ENCODE measurements around the gene CCN6.

CCN6 gene

DNA sequence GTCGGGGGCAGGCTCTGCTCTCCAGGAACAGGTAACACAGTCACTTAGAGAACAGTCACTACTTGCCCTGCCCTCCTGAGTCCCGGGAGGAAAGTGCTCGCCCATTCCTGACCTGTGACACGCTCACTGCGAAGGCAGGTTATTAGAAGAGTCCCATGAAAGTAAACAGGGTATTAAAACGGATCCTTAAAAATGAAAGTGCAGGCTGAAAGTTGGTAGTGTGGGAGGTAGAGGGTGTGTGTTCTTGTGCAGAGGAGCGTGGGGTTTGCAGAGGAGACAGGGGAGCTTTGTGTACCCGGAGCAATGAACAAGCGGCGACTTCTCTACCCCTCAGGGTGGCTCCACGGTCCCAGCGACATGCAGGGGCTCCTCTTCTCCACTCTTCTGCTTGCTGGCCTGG lies at the start of gene CCN6:
Gene CCN6 (plus strand): TSS at position 104 of the 400 bp plus-strand sequence. CDS start 254 bp downstream, at position 358.
- no peak for DNase-seq

DNA sequence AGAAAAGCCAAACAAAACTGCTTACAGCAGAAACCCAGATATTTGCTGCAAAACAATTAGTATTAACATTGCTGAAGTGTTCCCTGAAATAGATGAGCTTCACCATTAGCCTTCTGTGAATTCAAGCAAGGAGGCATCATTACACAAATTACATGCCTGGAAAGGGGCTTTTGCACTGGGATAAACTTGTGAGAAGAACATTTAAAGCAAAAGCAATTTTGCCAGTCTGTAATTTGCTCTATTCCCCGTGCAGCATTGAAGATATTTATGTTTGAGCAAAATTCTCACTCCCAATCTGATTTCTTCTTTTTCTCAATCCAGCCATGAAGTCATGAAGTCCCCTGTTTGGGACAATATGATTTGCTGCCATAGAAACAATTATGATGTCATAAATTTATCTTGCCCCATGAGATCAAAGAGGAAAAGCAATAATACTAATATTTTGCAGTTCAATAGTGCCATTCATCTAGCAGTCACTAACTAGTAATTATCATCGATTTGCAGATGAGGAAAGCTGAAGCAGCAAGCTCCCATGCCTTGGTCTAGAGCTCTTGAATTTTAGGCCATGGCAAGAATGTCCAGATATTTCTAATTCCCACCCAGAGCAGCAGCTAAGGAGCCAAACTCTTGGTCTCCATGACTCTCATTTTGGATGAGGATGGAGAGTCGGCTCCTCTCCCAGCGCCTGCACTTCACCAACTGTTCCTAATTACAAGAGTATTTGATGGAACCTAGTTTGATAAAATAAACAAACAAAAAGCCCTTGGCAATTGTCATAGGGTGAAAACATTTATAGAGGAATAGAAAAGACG lies 49.5 kb upstream of the CCN6 start:
- DNase-seq, result no peak

DNA sequence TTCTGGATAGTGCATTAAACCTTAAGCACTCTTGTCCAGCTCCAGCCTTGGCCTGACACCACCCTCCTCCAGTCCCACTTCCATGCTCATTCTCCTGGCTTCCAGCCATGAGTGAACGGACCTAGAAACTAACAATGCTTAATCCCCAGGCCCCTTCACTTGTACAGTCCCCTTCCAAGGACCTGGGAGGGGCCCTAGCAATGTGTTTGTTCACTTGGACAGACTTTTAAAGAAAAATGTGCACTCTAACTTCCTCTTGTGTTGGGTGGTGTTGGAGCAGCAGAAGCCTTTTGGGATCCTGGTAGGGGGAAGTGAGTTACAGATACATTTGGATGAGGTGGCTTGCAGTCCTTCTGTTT lies 48.9 kb upstream of the CCN6 start:
- DNase-seq, result no peak

DNA sequence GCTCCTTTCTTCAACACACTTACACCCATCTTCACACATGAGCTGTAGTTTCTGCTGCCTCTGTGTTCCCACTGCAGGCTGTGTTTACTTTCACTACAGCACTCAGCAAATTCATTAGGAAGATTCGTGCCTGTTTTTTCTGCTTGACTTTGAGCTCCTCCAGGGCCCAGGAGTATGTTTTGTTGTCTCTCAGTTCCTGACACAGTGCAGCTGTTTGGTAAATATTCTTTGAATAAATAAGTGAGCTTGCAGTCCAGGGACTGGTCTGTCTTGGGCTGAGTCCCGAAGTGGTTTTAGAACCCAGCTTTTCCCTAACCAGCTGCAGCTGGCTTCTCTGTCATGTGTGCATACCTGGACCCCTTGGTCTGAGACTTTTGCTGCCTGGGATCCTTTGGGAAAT lies 46.6 kb upstream of the CCN6 start:
- no peak for DNase-seq

- DNase-seq, result peak in 1 of 14 donors; percentile 46
These were observed 46.1 kb upstream of the CCN6 start for GRCh38 chr6:112007805-112008204.

DNA sequence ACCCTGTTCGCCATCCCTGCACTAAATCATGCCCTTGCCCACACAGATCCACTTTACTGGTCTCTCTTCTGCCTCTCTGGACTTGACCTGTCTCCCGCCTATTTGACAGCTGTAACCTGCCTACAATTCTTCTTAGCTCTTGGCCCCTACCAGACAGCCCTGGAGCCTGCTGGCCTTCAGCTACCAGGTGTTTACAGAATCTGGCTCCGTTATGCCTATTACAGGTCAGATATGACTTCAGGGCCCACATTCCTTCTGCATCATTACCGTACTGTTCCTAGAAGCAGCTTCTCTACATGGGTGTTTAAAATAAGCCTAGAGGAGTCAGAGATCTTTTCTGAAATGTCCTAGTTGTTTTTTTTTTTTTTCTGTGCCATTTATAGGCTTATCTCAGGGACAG lies 45.4 kb upstream of the CCN6 start:
- no peak for DNase-seq

DNA sequence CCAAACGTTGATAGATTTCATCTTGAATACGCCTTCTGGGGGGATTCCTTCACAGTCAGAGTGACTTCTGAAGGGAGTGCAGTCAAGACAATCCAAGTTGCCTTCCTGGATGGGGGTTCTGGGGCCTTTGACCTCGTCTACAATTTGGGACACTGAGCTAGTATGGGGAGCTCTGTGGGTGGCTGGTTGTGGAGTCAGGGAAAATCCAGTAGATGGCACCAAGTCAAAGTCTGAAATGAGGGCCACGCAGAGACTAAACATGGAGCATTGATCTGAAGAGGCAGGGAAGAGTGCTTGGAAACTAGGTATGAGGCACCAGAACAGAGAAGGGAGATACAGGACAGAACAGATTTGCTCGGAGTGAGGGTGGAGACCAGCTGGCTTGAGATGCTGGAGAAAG lies 43.6 kb upstream of the CCN6 start:
- no peak for DNase-seq

DNA sequence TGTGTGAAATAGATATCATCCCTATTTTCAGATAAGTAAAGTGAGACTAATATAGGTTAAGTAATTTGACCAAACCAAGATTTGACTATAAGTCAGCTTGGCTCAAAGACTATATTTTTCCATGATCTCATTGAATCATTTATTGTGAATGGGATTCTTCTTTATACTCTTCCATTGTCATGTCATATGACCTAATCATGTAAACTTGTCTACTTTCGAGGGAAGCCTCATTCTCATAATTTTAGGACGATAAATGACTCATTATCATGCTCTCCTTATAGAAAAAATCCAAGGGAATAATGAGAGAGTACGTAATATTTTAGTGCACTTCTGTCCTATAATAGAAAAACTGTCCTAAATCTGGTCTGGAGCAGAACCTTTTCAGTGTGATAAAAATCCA lies 40.9 kb upstream of the CCN6 start:
- DNase-seq, result no peak

GRCh38 chr6:112014483-112014882 lies 39.4 kb upstream of the CCN6 start:
- DNase-seq, result no peak

- DNase-seq, result no peak
These were observed 38.2 kb upstream of the CCN6 start for GRCh38 chr6:112015725-112016124.

DNA sequence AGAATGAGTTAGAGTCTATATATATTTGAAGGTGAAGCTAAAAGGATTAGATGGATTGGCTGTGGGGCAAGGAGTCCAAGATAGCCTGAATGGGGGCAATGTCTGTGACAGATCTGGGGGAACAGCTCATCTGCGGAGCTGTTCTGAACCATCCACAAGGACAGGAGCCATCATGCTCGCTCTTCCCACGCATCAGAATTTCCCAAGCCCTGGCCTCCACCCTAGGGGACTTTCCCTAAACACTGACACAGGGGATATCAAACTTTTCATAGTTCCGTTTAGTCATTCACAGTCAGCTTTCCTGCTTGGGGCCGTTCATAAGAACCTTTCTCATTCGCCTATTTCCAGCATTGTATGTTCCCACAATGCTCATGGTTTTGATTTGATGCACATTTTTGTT lies 37.6 kb upstream of the CCN6 start:
- DNase-seq, result no peak

GRCh38 chr6:112017169-112017568 lies 36.7 kb upstream of the CCN6 start:
- no peak for DNase-seq

DNA sequence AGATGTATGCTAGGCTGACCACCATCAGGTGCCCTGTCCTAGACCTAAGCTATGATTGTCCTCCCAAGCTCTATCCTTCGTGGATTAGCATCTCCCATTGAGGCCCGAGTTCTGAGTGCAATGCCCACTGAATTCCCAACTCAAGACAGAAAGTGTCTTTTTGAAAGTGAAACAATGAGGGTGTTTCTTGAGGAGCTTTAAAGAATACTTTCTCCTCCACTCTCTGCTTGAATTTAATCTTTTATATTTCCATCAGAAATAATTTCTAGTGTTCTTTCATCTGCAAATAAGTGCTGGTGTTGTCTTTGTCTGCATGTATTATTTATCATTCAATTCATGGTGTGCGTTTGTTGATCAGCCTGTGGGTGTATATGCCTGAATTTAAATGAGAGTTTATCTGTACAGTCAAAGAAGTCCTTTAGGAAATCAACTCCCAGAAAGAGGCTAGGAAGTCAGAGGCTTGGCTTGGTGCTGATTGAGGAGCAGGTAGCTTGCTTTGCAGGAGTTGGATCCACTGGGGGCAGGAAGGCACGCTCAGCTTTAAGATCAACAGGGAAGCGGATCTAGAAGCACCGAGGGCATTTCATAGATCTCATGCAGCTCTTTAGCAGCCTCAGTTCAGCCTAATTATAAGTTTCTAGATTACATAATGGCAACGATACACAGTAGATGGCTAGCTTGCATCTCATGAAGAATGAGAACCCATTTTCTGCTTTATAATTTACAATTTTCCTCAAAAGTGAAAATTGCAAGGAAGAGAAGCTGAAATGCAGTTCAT lies 36.0 kb upstream of the CCN6 start:
- peak in 1 of 14 donors; percentile 3 for DNase-seq

DNA sequence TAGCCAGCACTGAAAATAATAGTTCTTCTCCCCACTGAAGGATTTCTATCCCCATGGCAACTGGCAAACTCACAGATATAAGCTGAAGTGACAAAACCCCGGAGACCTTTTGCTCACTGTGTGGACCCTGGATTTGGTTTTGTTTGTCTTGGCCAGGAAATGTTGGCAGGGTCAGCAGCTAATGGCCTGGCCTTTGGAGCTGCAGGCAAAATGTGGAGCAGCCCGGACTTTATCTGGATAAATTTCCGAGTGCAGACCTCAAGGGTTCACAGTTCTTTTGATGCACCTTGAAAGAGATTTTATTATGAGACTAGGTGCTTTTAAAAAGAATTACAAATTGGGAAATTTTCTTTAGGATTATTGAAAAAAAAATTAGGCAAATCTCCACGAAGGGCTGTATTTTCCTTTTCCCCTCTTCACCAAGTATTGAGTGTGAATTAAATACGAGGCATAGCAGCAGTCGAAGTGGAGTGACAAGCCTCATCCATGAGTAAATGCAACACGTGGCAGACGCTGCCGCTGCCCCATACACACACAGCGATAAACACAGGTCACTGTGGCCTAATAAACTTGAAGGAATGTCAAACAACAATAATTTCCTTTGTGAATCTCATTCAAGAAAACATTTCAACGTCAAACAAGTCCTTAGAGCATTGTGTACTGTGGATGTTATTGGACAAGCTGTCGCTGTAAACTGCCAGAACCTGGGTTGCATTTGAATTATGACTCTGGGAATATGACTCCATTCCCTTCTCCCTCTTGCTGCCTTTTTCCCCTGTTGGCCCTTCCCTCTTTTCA lies 35.1 kb upstream of the CCN6 start:
- DNase-seq, result peak in 2 of 14 donors; percentile 4 to 5

- no peak for DNase-seq
These were observed 34.3 kb upstream of the CCN6 start for GRCh38 chr6:112019589-112019988.

DNA sequence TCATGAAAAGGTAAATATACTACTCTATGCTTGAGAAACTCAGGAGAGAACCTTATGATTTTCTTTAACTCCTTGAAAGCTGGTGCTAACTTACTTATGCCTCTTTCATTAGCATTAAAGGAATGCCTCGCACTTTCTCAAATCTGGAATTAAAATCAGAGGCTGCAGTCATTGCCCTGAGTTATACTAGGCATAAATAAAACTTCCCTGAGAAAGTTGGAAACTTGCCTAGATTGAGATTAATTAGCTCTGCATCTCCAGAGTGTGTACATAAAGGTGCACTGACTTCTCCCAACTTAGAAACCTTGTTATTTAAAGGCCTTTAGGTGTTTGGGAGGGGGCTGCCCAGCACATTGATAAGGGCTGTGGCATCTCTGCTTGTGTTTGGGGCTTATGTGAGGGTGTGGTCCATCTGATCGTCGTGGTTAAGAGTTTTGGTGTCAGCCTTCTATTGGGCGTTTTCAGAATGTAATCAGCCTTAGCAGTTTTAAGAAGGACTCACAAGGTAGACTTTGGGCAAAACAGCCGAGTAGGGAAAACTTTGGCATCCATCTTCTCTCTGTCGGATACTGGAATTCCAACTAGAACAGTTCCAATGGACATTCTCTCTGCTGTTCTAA lies 32.1 kb upstream of the CCN6 start:
- DNase-seq, result no peak

GRCh38 chr6:112022749-112023148 lies 31.2 kb upstream of the CCN6 start:
- DNase-seq, result no peak

- DNase-seq, result no peak
These were observed 29.4 kb upstream of the CCN6 start for GRCh38 chr6:112024464-112024863.

DNA sequence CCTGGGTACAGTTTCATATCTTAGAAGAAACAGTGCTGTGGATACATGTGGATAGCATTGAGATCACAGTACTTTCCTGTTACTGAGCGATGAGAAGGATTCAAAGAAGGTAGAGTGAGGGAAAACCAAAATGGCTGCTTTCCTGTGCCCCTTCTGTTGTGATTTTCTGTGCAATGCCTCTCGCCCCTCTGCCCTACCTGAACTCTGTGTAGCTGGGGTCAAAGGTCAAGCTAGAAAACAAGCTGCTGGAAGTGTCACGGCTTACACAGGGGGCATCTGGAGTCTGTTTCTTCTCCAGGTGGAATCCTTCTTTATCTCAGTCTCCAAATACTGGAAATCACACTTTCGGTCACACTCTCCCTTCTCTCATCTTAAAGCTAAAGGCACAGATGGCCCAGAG lies 27.0 kb upstream of the CCN6 start:
- no peak for DNase-seq

DNA sequence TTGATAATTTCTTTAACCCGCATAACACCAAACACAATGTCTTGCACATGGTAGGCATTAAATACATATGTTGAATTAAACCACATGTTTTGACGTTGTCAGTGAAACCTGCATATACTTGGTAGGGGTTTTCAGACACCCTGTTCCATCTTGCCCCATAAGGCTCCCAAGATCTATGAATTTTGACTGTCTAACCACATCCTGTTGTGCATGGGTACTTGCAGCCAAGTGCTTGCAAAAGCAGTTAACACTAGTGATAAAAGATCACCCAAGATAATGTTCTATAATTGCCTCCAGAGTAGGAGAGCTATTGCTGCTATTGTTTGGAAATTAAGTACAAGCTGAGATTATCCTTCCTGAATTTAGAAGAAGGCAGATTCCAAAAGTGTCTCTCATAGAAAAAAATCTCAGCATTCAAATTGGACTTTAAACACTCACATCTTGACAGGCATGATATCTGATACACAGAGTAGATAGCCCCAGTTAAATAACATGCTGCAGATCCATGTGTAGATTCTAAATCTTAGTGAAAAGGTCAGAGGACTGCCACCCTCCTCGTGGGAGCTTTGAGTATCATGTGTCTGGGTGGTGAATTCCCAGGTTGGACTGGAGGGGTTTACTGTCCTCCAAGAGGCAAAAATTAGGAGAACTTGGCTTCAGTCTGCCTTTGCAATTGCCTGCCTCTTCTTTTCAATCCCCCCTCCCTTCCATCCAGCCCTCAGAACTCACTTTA lies 25.8 kb upstream of the CCN6 start:
- DNase-seq, result no peak

DNA sequence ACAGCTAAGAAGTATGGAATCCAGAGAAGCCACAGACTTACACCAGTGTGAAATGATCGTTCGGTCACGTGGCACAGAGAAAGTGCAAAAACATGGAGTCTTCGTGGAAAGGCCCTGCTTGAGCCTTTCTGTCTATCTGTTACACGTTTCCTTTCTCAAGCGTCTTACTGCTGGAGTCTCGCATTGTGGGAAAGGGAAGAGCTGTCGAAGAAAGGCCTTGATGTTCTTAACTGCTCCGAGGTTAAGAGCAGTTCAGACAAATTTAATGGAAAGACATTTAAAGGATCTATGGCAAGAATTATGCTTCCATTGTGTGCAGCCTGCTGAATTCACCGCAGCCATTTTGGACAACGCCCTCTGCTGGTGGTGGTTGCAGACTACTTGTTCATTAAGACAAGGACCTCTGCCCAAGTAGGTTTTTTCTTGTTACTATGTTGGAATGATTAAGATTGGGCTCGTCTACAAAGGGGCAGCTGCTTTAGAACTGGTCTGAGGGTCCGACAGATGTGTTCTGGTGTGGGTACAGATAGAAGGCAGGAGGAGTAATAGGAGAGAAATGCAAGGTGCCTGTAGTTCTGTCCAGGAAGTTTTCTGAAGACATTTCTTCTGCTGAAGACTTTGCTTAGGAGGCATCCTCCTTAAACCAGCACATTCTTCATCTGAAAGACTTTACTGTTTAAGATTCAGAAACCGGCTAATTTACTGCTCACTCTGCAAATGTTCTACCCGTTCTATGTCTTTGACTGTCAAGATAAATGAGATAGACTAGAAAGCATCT lies 24.7 kb upstream of the CCN6 start:
- peak in 7 of 14 donors; percentile 12 to 33 (median 26) for DNase-seq
